SK-N-SH (cell line): ENCODE results near the gene TXNRD1. TPM values are rescaled to one million over a fixed set of nuclear protein-coding genes. Genes with fewer than 3 reads are reported as not detected.
A peak's percentile ranks its signal among the peaks of the same experiment; 100 is the strongest.

Experiments used
- CTCF ChIA-PET: fragments of 300-600, 350-600 bp; formaldehyde crosslinking; extraction: SDS; loops from one replicate; lab custom pipeline; 2021; lab: Yijun Ruan, JAX
- POLR2A ChIA-PET: fragments of 350-600 bp; sonication (Branson Sonifier 250); formaldehyde crosslinking; extraction: SDS; loops from one replicate; lab custom pipeline; 2020; ENCODE audit warnings: antibody characterized with exemption, inconsistent platforms; lab: Yijun Ruan, JAX
- DNase-seq: peaks from one replicate; pipeline ENCODE4 v3.0.0; 2012
- H2AFZ ChIP-seq: fragments of 200-600 bp; sonication (generic); 2 replicates; pipeline ENCODE4 v1.8.1; 2016; ENCODE audit warnings: antibody characterized with exemption, mild to moderate bottlenecking, low read depth
- H3F3A ChIP-seq: fragments of 200-600 bp; sonication (generic); replicated peaks from 2 replicates; pipeline ENCODE3; 2016; ENCODE audit warnings: antibody characterized with exemption, mild to moderate bottlenecking; ENCODE audit not compliant: insufficient read depth
- H3K27ac ChIP-seq, 2 experiments: fragments of 200-500 bp in 1 of 2; fragments of 200-600 bp in 1 of 2; sonication (Bioruptor generic) in 1 of 2; sonication (generic), shearing (Covaris generic) in 1 of 2; 2 replicates each; pipeline versions ENCODE4 v1.5.1 to v1.6.1; 2014 to 2016; ENCODE audit warnings: low read depth in 2 of 2, inconsistent platforms in 1 of 2, low read length in 1 of 2, mild to moderate bottlenecking in 1 of 2, mixed read lengths in 1 of 2
- H3K27me3 ChIP-seq: fragments of 200-600 bp; sonication (generic), shearing (Covaris generic); 2 replicates; pipeline ENCODE4 v1.6.1; 2016; ENCODE audit warnings: mixed run types; ENCODE audit not compliant: insufficient read depth
- H3K36me3 ChIP-seq, 2 experiments: fragments of 200-500 bp in 1 of 2; fragments of 200-600 bp in 1 of 2; sonication (Bioruptor generic) in 1 of 2; sonication (generic) in 1 of 2; replicated peaks in 1 of 2; 2 replicates each; pipeline versions ENCODE3 to v1.5.1; 2014 to 2016; ENCODE audit warnings: low read length in 1 of 2, mild to moderate bottlenecking in 1 of 2; ENCODE audit not compliant: insufficient read depth in 2 of 2, control insufficient read depth in 1 of 2
- H3K4me1 ChIP-seq, 2 experiments: fragments of 200-500 bp in 1 of 2; fragments of 200-600 bp in 1 of 2; sonication (Bioruptor generic) in 1 of 2; sonication (generic), shearing (Covaris generic) in 1 of 2; 2 replicates each; pipeline versions ENCODE4 v1.5.1 to v1.6.1; 2014 to 2016; ENCODE audit warnings: low read depth in 1 of 2, low read length in 1 of 2, mixed run types in 1 of 2; ENCODE audit not compliant: insufficient read depth in 2 of 2, control insufficient read depth in 1 of 2
- H3K4me2 ChIP-seq: fragments of 200-600 bp; sonication (generic), shearing (Covaris generic); 2 replicates; pipeline ENCODE4 v1.6.1; 2017; ENCODE audit warnings: mixed run types
- H3K4me3 ChIP-seq, 2 experiments: fragments of 200-500 bp in 1 of 2; fragments of 200-600 bp in 1 of 2; sonication (Bioruptor generic) in 1 of 2; sonication (generic), shearing (Covaris generic) in 1 of 2; 2 replicates each; pipeline versions ENCODE4 v1.5.1 to v1.8.1; 2014 to 2016; ENCODE audit warnings: low read depth in 2 of 2, inconsistent platforms in 1 of 2, low read length in 1 of 2, mild to moderate bottlenecking in 1 of 2, mixed read lengths in 1 of 2, moderate library complexity in 1 of 2
- H3K79me2 ChIP-seq: fragments of 200-600 bp; sonication (generic); 2 replicates; pipeline ENCODE4 v1.8.1; 2017; ENCODE audit warnings: mild to moderate bottlenecking; ENCODE audit not compliant: insufficient read depth
- H3K9ac ChIP-seq: fragments of 200-600 bp; sonication (generic); 2 replicates; pipeline ENCODE4 v1.6.1; 2017; ENCODE audit warnings: mixed run types
- H3K9me2 ChIP-seq: fragments of 200-600 bp; sonication (generic); 2 replicates; pipeline ENCODE4 v1.6.1; 2017; ENCODE audit warnings: mixed run types
- H3K9me3 ChIP-seq: fragments of 200-600 bp; sonication (generic); 2 replicates; pipeline ENCODE4 v1.6.1; 2017; ENCODE audit warnings: mixed run types, mild to moderate bottlenecking, moderate library complexity
- H4K20me1 ChIP-seq: fragments of 200-600 bp; sonication (generic); 2 replicates; pipeline ENCODE4 v1.6.1; 2017; ENCODE audit warnings: mild to moderate bottlenecking, mixed run types; ENCODE audit not compliant: insufficient read depth
- EZH2phosphoT487 ChIP-seq: fragments of 200-600 bp; sonication (generic); IDR thresholded peaks from 2 replicates; pipeline ENCODE4 v1.6.1; 2017; ENCODE audit warnings: low read depth, mixed run types, mild to moderate bottlenecking, antibody characterized with exemption, moderate library complexity, borderline replicate concordance
- FOXJ3 ChIP-seq: sonication (generic); formaldehyde crosslinking; IDR thresholded peaks from 2 replicates; pipeline ENCODE4 v1.5.1; 2020; ENCODE audit warnings: mild to moderate bottlenecking, missing genetic modification reagents
- GABPA ChIP-seq: IDR thresholded peaks from 2 replicates; pipeline ENCODE4 v1.4.0; 2012; ENCODE audit warnings: low read depth, mild to moderate bottlenecking
- GATA2 ChIP-seq: sonication (generic); formaldehyde crosslinking; IDR thresholded peaks from 2 replicates; pipeline ENCODE4 v1.5.0; 2020; ENCODE audit warnings: mild to moderate bottlenecking, missing genetic modification reagents
- NFIC ChIP-seq: IDR thresholded peaks from 2 replicates; pipeline ENCODE4 v1.4.0; 2012; ENCODE audit warnings: borderline replicate concordance
- NRF1 ChIP-seq: IDR thresholded peaks from 2 replicates; pipeline ENCODE4 v1.6.1; 2012; ENCODE audit warnings: low read depth, mild to moderate bottlenecking, low read length
- RAD21 ChIP-seq: IDR thresholded peaks from 2 replicates; pipeline ENCODE4 v1.6.1; 2012; ENCODE audit warnings: mild to moderate bottlenecking, low read length
- RXRA ChIP-seq: IDR thresholded peaks from 2 replicates; pipeline ENCODE4 v1.4.0; 2012; ENCODE audit warnings: low read depth, mild to moderate bottlenecking, borderline replicate concordance
- SMC3 ChIP-seq: IDR thresholded peaks from 2 replicates; pipeline ENCODE4 v1.6.1; 2012; ENCODE audit warnings: low read depth, low read length, improper control_type of control experiment
- TAF1 ChIP-seq: IDR thresholded peaks from 2 replicates; pipeline ENCODE4 v1.6.1; 2012; ENCODE audit warnings: low read depth, mild to moderate bottlenecking, low read length, moderate library complexity, borderline replicate concordance
- TCF12 ChIP-seq: IDR thresholded peaks from 2 replicates; pipeline ENCODE4 v1.4.0; 2012
- TEAD4 ChIP-seq: IDR thresholded peaks from 2 replicates; pipeline ENCODE4 v1.4.0; 2012; ENCODE audit warnings: mild to moderate bottlenecking, borderline replicate concordance; ENCODE audit not compliant: insufficient read depth
- polyA plus RNA-seq, 3 experiments: library from polyadenylated mRNA; depleted of rRNA; stranded (reverse); fragments of >200 nt; gene quantifications; 2 replicates each; pipeline ENCODE4 v1.2.3, GENCODE V29; 2012
- TF ChIP-seq, protein P1 (sequence below): IDR thresholded peaks from 2 replicates; pipeline ENCODE4 v1.4.0; 2012; ENCODE audit warnings: low read depth, borderline replicate concordance
- TF ChIP-seq, protein P2 (sequence below): fragments of 150-350 bp; IDR thresholded peaks from 2 replicates; pipeline ENCODE4 v1.6.1; 2016; ENCODE audit warnings: mild to moderate bottlenecking, low read depth, low read length
- TF ChIP-seq, protein P3 (sequence below): fragments of 150-350 bp; IDR thresholded peaks from 2 replicates; pipeline ENCODE4 v1.6.1; 2017; ENCODE audit warnings: antibody characterized with exemption, low read length, low read depth, borderline replicate concordance

The TXNRD1 gene
- polyA plus RNA-seq, 1 of the 3 experiments (the other 2 are of a cell fraction), result 143 TPM

DNA sequence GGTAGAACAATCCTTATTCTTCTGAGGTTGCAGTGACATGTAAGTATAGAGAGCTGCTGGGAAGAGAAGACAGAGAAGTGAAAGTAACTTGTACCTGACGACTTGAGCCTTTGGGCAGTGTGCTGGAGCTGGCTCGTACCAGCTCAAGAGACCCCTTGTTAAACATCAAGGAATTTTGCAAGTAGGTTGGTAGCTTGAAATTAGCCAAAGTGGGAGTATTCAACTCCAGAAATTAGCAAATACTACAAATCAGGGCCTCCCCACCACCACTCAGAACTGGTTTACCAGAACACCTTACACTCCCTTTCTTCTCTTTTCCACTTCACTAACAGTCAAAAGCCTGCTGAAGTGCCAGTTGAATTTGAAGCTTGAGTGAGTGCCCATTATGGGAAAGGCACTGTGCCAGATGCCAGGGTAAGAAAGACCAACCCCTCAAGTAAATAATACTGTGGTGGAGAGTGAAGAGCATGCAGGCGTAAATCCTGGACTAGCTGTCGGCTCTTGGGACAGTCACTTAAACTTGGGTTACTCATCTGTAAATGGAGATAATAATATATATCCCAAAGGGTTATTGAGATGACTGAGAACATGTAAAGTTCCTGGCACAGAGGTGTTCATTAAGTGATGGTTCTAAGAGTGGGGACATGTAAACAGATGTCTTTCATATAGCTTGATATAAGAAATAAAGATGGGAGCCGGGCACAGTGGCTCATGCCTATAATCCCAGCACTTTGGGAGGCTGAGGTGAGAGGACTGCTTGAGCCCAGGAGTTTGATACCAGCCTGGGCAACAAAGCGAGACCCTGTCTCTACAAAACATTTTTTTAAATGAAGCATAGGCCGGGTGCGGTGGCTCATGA is 60.9 kb downstream of the TXNRD1 start (continued):
- TF ChIP-seq NFIC (no peak), SMC3 (no peak), TCF12 (no peak), TEAD4 (no peak)

DNA sequence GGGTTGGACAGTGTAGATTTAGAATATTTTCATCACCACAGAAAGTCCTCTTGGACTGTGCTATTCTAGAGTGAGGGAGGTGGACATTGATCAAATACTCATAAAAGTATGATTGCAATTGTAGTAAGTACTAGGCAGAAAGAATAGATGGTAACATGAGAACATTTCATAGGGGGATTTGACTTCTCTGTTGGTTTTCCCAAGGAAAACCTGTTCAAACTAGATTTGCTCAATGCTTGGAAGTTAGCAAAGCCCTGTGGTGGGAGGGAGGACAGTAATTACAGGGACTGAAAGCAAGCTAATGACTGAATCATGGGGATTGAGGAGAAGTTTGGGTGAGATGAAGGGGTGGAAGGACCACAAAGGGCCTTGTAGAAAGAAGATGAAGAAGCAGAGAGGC is 63.6 kb downstream of the TXNRD1 start:
- DNase-seq, result no peak
- TF ChIP-seq EZH2phosphoT487 (no peak), TAF1 (no peak), FOXJ3 (CRISPR knock-in tag) (no peak), NFIC (no peak), NRF1 (no peak), GATA2 (CRISPR knock-in tag) (no peak), RXRA (no peak), RAD21 (no peak), GABPA (no peak)
- TF ChIP-seq, protein P1, sequence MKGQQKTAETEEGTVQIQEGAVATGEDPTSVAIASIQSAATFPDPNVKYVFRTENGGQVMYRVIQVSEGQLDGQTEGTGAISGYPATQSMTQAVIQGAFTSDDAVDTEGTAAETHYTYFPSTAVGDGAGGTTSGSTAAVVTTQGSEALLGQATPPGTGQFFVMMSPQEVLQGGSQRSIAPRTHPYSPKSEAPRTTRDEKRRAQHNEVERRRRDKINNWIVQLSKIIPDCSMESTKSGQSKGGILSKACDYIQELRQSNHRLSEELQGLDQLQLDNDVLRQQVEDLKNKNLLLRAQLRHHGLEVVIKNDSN, result no peak
- TF ChIP-seq, protein P2, sequence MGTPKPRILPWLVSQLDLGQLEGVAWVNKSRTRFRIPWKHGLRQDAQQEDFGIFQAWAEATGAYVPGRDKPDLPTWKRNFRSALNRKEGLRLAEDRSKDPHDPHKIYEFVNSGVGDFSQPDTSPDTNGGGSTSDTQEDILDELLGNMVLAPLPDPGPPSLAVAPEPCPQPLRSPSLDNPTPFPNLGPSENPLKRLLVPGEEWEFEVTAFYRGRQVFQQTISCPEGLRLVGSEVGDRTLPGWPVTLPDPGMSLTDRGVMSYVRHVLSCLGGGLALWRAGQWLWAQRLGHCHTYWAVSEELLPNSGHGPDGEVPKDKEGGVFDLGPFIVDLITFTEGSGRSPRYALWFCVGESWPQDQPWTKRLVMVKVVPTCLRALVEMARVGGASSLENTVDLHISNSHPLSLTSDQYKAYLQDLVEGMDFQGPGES, result no peak
- TF ChIP-seq, protein P3, sequence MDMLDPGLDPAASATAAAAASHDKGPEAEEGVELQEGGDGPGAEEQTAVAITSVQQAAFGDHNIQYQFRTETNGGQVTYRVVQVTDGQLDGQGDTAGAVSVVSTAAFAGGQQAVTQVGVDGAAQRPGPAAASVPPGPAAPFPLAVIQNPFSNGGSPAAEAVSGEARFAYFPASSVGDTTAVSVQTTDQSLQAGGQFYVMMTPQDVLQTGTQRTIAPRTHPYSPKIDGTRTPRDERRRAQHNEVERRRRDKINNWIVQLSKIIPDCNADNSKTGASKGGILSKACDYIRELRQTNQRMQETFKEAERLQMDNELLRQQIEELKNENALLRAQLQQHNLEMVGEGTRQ, result no peak
- Histone ChIP-seq H3F3A (peaks cover 27% of the 10 kb centered on the region), H2AFZ (no peak overlapping the region; the same call in 1 of the 2 replicates), H3K27me3 (no peaks in the 10 kb centered on the region), H3K9me2 (no peaks in the 10 kb centered on the region), H3K36me3 (no peaks in the 10 kb centered on the region), H3K4me1 (peaks cover 0 to 10% of the 10 kb centered on the region in 2 experiments; a peak in 1 of 4 replicates), H3K9ac (no peak overlapping the region), H3K4me3 (peak overlapping the region in 1 of 2 experiments; percentile 3; a peak in 1 of 4 replicates), H3K4me2 (peak overlapping the region; percentile 10; the same call in 1 of the 2 replicates), H3K79me2 (no peaks in the 10 kb centered on the region), H3K27ac (peak overlapping the region in 1 of 2 experiments; percentile 89; a peak in 1 of 4 replicates), H3K9me3 (no peaks in the 10 kb centered on the region), H4K20me1 (no peaks in the 10 kb centered on the region)
- ChIA-PET POLR2A (no interaction called here), CTCF (interaction anchor here (1.0 kb wide), 1 partner anchor 79 kb away, joined by 3 read pairs; no protein-coding TSS in a partner anchor)
